HG02970 (cell line): ENCODE results near the gene CD7.

Experiments used
- ATAC-seq: cut with Tn5 transposase; IDR thresholded peaks from one replicate; pipeline ENCODE4 v1.9.1; 2021; ENCODE audit warnings: mild to moderate bottlenecking, moderate library complexity, moderate number of reproducible peaks; ENCODE audit not compliant: unreplicated experiment, low FRiP score

The CD7 gene

GRCh38 chr17:82267575-82268379 lies 49.6 kb downstream of the CD7 start:
- ATAC-seq: no peak

GRCh38 chr17:82266142-82266541 lies 51.3 kb downstream of the CD7 start:
- no peak for ATAC-seq
